ENCODE results near the gene CPA1.

CPA1 gene

GRCh38 chr7:130362251-130362816 is 18.0 kb upstream of the CPA1 start:
- Histone ChIP-seq H3F3A (ENCODE audit: control insufficient read depth, insufficient read depth) (no peaks in the 10 kb centered on the region), H3K27me3 (ENCODE audit: control insufficient read depth, low read length) (peaks cover 4% of the 10 kb centered on the region), H3K9me3 (ENCODE audit: control insufficient read depth, insufficient read depth, low read length) (peaks cover 3% of the 10 kb centered on the region; the same call in 1 of the 2 replicates), H3K36me3 (ENCODE audit: control insufficient read depth, low read length) (no peaks in the 10 kb centered on the region), H3K79me2 (ENCODE audit: control insufficient read depth, low read length) (no peaks in the 10 kb centered on the region), H3K9me2 (replicated peaks; ENCODE audit: control insufficient read depth, low read length) (no peaks in the 10 kb centered on the region), H3K4me2 (ENCODE audit: low read length) (no peak overlapping the region), H3K27ac (ENCODE audit: low read depth, low read length) (no peak overlapping the region), H4K20me1 (ENCODE audit: control insufficient read depth, insufficient read depth, low read depth, low read length) (no peaks in the 10 kb centered on the region), H3K4me3 (ENCODE audit: low read length) (no peak overlapping the region), H3K4me1 (ENCODE audit: control insufficient read depth, low read length) (no peaks in the 10 kb centered on the region)
- TF ChIP-seq CTCF (IDR thresholded peaks at IDR 0.05; ENCODE audit: low read depth, low read length, poor library complexity, severe bottlenecking) = no peak
- TF ChIP-seq EZH2phosphoT487 (IDR thresholded peaks at IDR 0.05; ENCODE audit: borderline replicate concordance, low read length) = no peak

GRCh38 chr7:130363026-130363847 is 17.1 kb upstream of the CPA1 start:
- H3K9me2 ChIP-seq (replicated peaks; ENCODE audit: control insufficient read depth, low read length) = no peaks in the 10 kb centered on the region

GRCh38 chr7:130364451-130364850 is 15.8 kb upstream of the CPA1 start:
- peaks cover 4% of the 10 kb centered on the region for H3K27me3 ChIP-seq (ENCODE audit: control insufficient read depth, low read length)
- no peaks in the 10 kb centered on the region for H4K20me1 ChIP-seq (ENCODE audit: control insufficient read depth, insufficient read depth, low read depth, low read length)
- H3F3A ChIP-seq (ENCODE audit: control insufficient read depth, insufficient read depth) = no peaks in the 10 kb centered on the region
- no peak overlapping the region for H3K27ac ChIP-seq (ENCODE audit: low read depth, low read length)
- no peaks in the 10 kb centered on the region for H3K36me3 ChIP-seq (ENCODE audit: control insufficient read depth, low read length)
- no peaks in the 10 kb centered on the region for H3K79me2 ChIP-seq (ENCODE audit: control insufficient read depth, low read length)
- no peak overlapping the region for H3K4me3 ChIP-seq (ENCODE audit: low read length)
- no peaks in the 10 kb centered on the region for H3K4me1 ChIP-seq (ENCODE audit: control insufficient read depth, low read length)
- TF ChIP-seq CTCF (IDR thresholded peaks at IDR 0.05; ENCODE audit: low read depth, low read length, poor library complexity, severe bottlenecking) = no peak
- TF ChIP-seq EZH2phosphoT487 (IDR thresholded peaks at IDR 0.05; ENCODE audit: borderline replicate concordance, low read length) = no peak
- no peaks in the 10 kb centered on the region; the same call in 1 of the 2 replicates for H3K9me3 ChIP-seq (ENCODE audit: control insufficient read depth, insufficient read depth, low read length)
- H3K9me2 ChIP-seq (replicated peaks; ENCODE audit: control insufficient read depth, low read length) = no peaks in the 10 kb centered on the region
- no peak overlapping the region for H3K4me2 ChIP-seq (ENCODE audit: low read length)

More at GRCh38 chr7:130363026-130363847, 17.1 kb upstream of the CPA1 start:
- no peak overlapping the region for H3K4me3 ChIP-seq (ENCODE audit: low read length)
- no peaks in the 10 kb centered on the region for H3K79me2 ChIP-seq (ENCODE audit: control insufficient read depth, low read length)
- peaks cover 3% of the 10 kb centered on the region; the same call in 1 of the 2 replicates for H3K9me3 ChIP-seq (ENCODE audit: control insufficient read depth, insufficient read depth, low read length)
- TF ChIP-seq EZH2phosphoT487 (IDR thresholded peaks at IDR 0.05; ENCODE audit: borderline replicate concordance, low read length) (no peak), CTCF (IDR thresholded peaks at IDR 0.05; ENCODE audit: low read depth, low read length, poor library complexity, severe bottlenecking) (no peak)
- no peaks in the 10 kb centered on the region for H3K36me3 ChIP-seq (ENCODE audit: control insufficient read depth, low read length)
- H4K20me1 ChIP-seq (ENCODE audit: control insufficient read depth, insufficient read depth, low read depth, low read length) = no peaks in the 10 kb centered on the region
- no peaks in the 10 kb centered on the region for H3K4me1 ChIP-seq (ENCODE audit: control insufficient read depth, low read length)
- no peaks in the 10 kb centered on the region for H3F3A ChIP-seq (ENCODE audit: control insufficient read depth, insufficient read depth)
- no peak overlapping the region for H3K4me2 ChIP-seq (ENCODE audit: low read length)
- H3K27ac ChIP-seq (ENCODE audit: low read depth, low read length) = no peak overlapping the region
- H3K27me3 ChIP-seq (ENCODE audit: control insufficient read depth, low read length) = peaks cover 4% of the 10 kb centered on the region

Measured in DOHH2 (cell line).